ENCODE data around the gene METTL9. TPM values are rescaled to one million over a fixed set of nuclear protein-coding genes. Genes with fewer than 3 reads are reported as not detected.

Gene METTL9
- total and polyA plus RNA-seq, 2 of the 13 experiments (the other 11 are each of a cell fraction or from before 2014, with no cell fraction given): 123 to 204 TPM

- TF ChIP-seq CTCF (CRISPR knock-in tag; IDR thresholded peaks at IDR 0.05) (no peak; the same call in 1 of the 2 replicates), RFX5 (IDR thresholded peaks at IDR 0.05; ENCODE audit: low read depth, low read length) (no peak), ZBTB40 (IDR thresholded peaks at IDR 0.05) (no peak), ZBTB40 (CRISPR knock-in tag; IDR thresholded peaks at IDR 0.05) (no peak; the same call in 1 of the 2 replicates), ZNF180 (CRISPR knock-in tag; IDR thresholded peaks at IDR 0.05; ENCODE audit: borderline replicate concordance, low read depth) (no peak), GPBP1L1 (CRISPR knock-in tag; IDR thresholded peaks at IDR 0.05) (no peak), ZBTB7B (CRISPR knock-in tag; IDR thresholded peaks at IDR 0.05) (peak; percentile 46; the same call in 1 of the 2 replicates), KMT2A (CRISPR knock-in tag; IDR thresholded peaks at IDR 0.05) (peak; percentile 40; the same call in 1 of the 2 replicates), SMYD3 (CRISPR knock-in tag; IDR thresholded peaks at IDR 0.05) (peak; percentile 52; the same call in 1 of the 2 replicates), ZNF296 (CRISPR knock-in tag; conservative IDR thresholded peaks at IDR 0.05) (0 out of 2 replicates have a peak, but pooled peaks have one; percentile 69), STAT5B (CRISPR knock-in tag; IDR thresholded peaks at IDR 0.05) (no peak), ZNF790 (CRISPR knock-in tag; IDR thresholded peaks at IDR 0.05; ENCODE audit: borderline replicate concordance) (no peak), ZBTB38 (CRISPR knock-in tag; IDR thresholded peaks at IDR 0.05) (no peak), SYNCRIP (IDR thresholded peaks at IDR 0.05; ENCODE audit: insufficient read depth, low read depth, low read length) (no peak), ZZZ3 (CRISPR knock-in tag; IDR thresholded peaks at IDR 0.05; ENCODE audit: borderline replicate concordance) (no peak)
- TF ChIP-seq, protein P1, sequence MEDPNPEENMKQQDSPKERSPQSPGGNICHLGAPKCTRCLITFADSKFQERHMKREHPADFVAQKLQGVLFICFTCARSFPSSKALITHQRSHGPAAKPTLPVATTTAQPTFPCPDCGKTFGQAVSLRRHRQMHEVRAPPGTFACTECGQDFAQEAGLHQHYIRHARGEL (CRISPR knock-in tag; IDR thresholded peaks at IDR 0.05): peak; percentile 39; the same call in 1 of the 2 replicates
Observed at GRCh38 chr16:21565861-21566669, 33.3 kb upstream of the METTL9 start (continued).

Data from HepG2 (cell line).